ENCODE data around the gene RNPEP. TPM values are rescaled to one million over a fixed set of nuclear protein-coding genes. Genes with fewer than 3 reads are reported as not detected.

The RNPEP gene
- total and polyA plus RNA-seq, 2 of the 13 experiments (the other 11 are each of a cell fraction or from before 2014, with no cell fraction given) = 20.6 to 38.4 TPM

GRCh38 chr1:201982623-201983379 lies at the start of gene RNPEP (continued):
- TF ChIP-seq MNT (IDR thresholded peaks at IDR 0.05) = no peak
- TF ChIP-seq SALL2 (CRISPR knock-in tag; IDR thresholded peaks at IDR 0.05) = no peak; the same call in none of the 2 replicates
- no peak for TF ChIP-seq GTF2F1 (IDR thresholded peaks at IDR 0.05; ENCODE audit: low read length)
- TF ChIP-seq RARA (CRISPR knock-in tag; IDR thresholded peaks at IDR 0.05) = peak; percentile 11; the same call in 1 of the 2 replicates
- 0 out of 2 replicates have a peak, but pooled peaks have one; percentile 61 for TF ChIP-seq TIGD3 (CRISPR knock-in tag; IDR thresholded peaks at IDR 0.05; ENCODE audit: borderline replicate concordance)
- TF ChIP-seq ZNF282 (IDR thresholded peaks at IDR 0.05; ENCODE audit: partially characterized antibody) = no peak
- TF ChIP-seq TOE1 (CRISPR knock-in tag; IDR thresholded peaks at IDR 0.05) = no peak
- TF ChIP-seq USF2 (IDR thresholded peaks at IDR 0.05; ENCODE audit: low read depth, low read length) = no peak
- TF ChIP-seq USF2 (CRISPR knock-in tag; IDR thresholded peaks at IDR 0.05; ENCODE audit: borderline replicate concordance) = no peak; the same call in 1 of the 2 replicates
- 0 out of 2 replicates have a peak, but pooled peaks have one; percentile 50 for TF ChIP-seq ZNF256 (CRISPR knock-in tag; conservative IDR thresholded peaks at IDR 0.05)
- no peak for TF ChIP-seq ZNF18 (CRISPR knock-in tag; IDR thresholded peaks at IDR 0.05; ENCODE audit: insufficient replicate concordance)
- no peak for TF ChIP-seq SUZ12 (IDR thresholded peaks at IDR 0.05; ENCODE audit: low read depth, low read length)
- TF ChIP-seq BRF2 (CRISPR knock-in tag; IDR thresholded peaks at IDR 0.05) = 0 out of 2 replicates have a peak, but pooled peaks have one; percentile 42
- TF ChIP-seq ZBTB7B (CRISPR knock-in tag; IDR thresholded peaks at IDR 0.05) = peak; percentile 43; the same call in 1 of the 2 replicates
- TF ChIP-seq ZNF75D (CRISPR knock-in tag; IDR thresholded peaks at IDR 0.05; ENCODE audit: borderline replicate concordance) = no peak
- peak; percentile 76; the same call in 1 of the 2 replicates for TF ChIP-seq MAF1 (CRISPR knock-in tag; IDR thresholded peaks at IDR 0.05; ENCODE audit: borderline replicate concordance)
- TF ChIP-seq MBD4 (IDR thresholded peaks at IDR 0.05; ENCODE audit: borderline replicate concordance, low read length) = no peak
- no peak for TF ChIP-seq ZFP36 (IDR thresholded peaks at IDR 0.05; ENCODE audit: borderline replicate concordance, low read depth, low read length, partially characterized antibody)
- TF ChIP-seq POGK (CRISPR knock-in tag; conservative IDR thresholded peaks at IDR 0.05) = peak; percentile 69; the same call in 1 of the 2 replicates

All from HepG2 (cell line).